GM12891 (cell line): ENCODE data around the gene IL18.

ENCODE experiments used
- POLR2A ChIP-seq: IDR thresholded peaks from 2 replicates; pipeline ENCODE4 v1.6.1; 2011; ENCODE audit warnings: low read depth, low read length, control low read depth
- POLR2AphosphoS5 ChIP-seq: IDR thresholded peaks from 2 replicates; pipeline ENCODE4 v1.6.1; 2011; ENCODE audit warnings: low read depth, low read length, control low read depth
- SPI1 ChIP-seq: IDR thresholded peaks from 2 replicates; pipeline ENCODE4 v1.6.1; 2011; ENCODE audit warnings: low read depth, low read length, control low read depth
- TAF1 ChIP-seq: IDR thresholded peaks from 2 replicates; pipeline ENCODE4 v1.6.1; 2011; ENCODE audit warnings: low read depth, low read length, control low read depth

DNA sequence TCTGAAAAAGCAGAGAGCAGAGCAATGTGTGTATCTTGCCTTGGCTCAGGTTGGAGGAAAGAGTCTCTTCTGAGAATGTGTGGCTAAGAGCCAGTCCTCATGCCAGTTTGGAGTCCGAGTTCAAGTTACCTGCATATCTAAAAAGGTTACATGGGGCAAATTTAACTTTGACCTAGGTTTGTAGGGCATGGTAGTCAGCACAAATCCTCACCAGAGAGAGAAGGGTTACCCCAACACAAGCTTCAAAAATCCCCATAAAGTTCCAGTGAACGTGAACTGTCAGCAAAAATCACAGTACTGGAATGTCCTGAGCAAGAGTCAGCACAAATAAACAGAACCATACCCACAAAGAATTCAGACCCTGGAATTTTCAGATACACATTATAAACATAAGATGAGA lies 63.4 kb downstream of the IL18 start:
- TF ChIP-seq POLR2A: no peak
- no peak for TF ChIP-seq TAF1
- no peak for TF ChIP-seq POLR2AphosphoS5
- TF ChIP-seq SPI1: no peak
